Endothelial cell of umbilical vein (primary cell): ENCODE data around the gene CFAP77. TPM values are rescaled to one million over a fixed set of nuclear protein-coding genes. Genes with fewer than 3 reads are reported as not detected.

ENCODE experiments used
- BruUV-seq: library from RNA; stranded (reverse); fragments of 400-500 nt; replicated peaks from 2 replicates; lab custom pipeline; 2021; lab: Mats Ljungman, UMichigan
- CTCF ChIA-PET: fragments of 300-600, 350-600 bp; sonication (Branson Sonifier 250); formaldehyde crosslinking; loops from one replicate; lab custom pipeline; 2021; ENCODE audit warnings: antibody characterized with exemption, inconsistent platforms; lab: Charles Lee
- POLR2A ChIA-PET: fragments of 300-600, 350-600 bp; sonication (Branson Sonifier 250); formaldehyde crosslinking; loops from one replicate; lab custom pipeline; 2021; ENCODE audit warnings: antibody characterized with exemption, inconsistent platforms; lab: Charles Lee
- DNase-seq: peaks from one replicate; pipeline ENCODE4 v3.0.0-alpha.2; 2011; ENCODE audit warnings: low read depth, low spot score
- FAIRE-seq: peaks from 2 replicates; lab custom pipeline; 2011; peaks lifted over from hg19 to GRCh38; lab: Jason Lieb, UNC
- H2AFZ ChIP-seq: 2 replicates; pipeline ENCODE4 v1.6.0; 2012; ENCODE audit warnings: low read depth, low read length, control low read depth, inconsistent platforms
- H3K27ac ChIP-seq: 2 replicates; pipeline ENCODE4 v1.5.1; 2011; ENCODE audit warnings: low read depth, mild to moderate bottlenecking, control low read depth, low read length, moderate library complexity; ENCODE audit not compliant: insufficient read depth
- H3K27me3 ChIP-seq, 2 experiments: 2 replicates each; pipeline versions ENCODE4 v1.6.0 to v1.6.1; 2011; ENCODE audit warnings: low read length in 2 of 2, mixed read lengths in 1 of 2; ENCODE audit not compliant: control insufficient read depth in 2 of 2, insufficient read depth in 2 of 2
- H3K36me3 ChIP-seq, 2 experiments: 2 replicates in 1 of 2; 3 replicates in 1 of 2; pipeline ENCODE4 v1.5.1; 2011; ENCODE audit warnings: low read length in 2 of 2, mild to moderate bottlenecking in 1 of 2, moderate library complexity in 1 of 2; ENCODE audit not compliant: control insufficient read depth in 2 of 2, insufficient read depth in 2 of 2; ENCODE audit errors: extremely low read depth in 1 of 2
- H3K4me1 ChIP-seq: 3 replicates; pipeline ENCODE4 v1.5.1; 2011; ENCODE audit warnings: mild to moderate bottlenecking, low read length; ENCODE audit not compliant: control insufficient read depth, insufficient read depth; ENCODE audit errors: extremely low read depth
- H3K4me2 ChIP-seq: 2 replicates; pipeline ENCODE4 v1.6.1; 2011; ENCODE audit warnings: low read length, control low read depth, mixed read lengths; ENCODE audit not compliant: insufficient read depth
- H3K4me3 ChIP-seq, 3 experiments: fragments of 200-600 bp in 1 of 3; sonication (generic), shearing (Covaris generic) in 1 of 3; replicated peaks in 1 of 3; 2 replicates each; pipeline ENCODE4 v1.5.1; 2011 to 2016; ENCODE audit warnings: control low read depth in 3 of 3, low read length in 3 of 3, mild to moderate bottlenecking in 2 of 3, inconsistent platforms in 1 of 3, low read depth in 1 of 3, moderate library complexity in 1 of 3; ENCODE audit not compliant: insufficient read depth in 1 of 3
- H3K79me2 ChIP-seq: 2 replicates; pipeline ENCODE4 v1.6.0; 2012; ENCODE audit warnings: low read length, inconsistent platforms; ENCODE audit not compliant: control insufficient read depth, insufficient read depth
- H3K9ac ChIP-seq: replicated peaks from 2 replicates; pipeline ENCODE3; 2011; ENCODE audit warnings: low read length, control low read depth; ENCODE audit not compliant: insufficient read depth; ENCODE audit errors: extremely low read depth
- H3K9me1 ChIP-seq: replicated peaks from 3 replicates; pipeline ENCODE4 v1.6.0; 2011; ENCODE audit warnings: mild to moderate bottlenecking, low read length; ENCODE audit not compliant: control insufficient read depth, insufficient read depth; ENCODE audit errors: extremely low read depth
- H3K9me3 ChIP-seq: replicated peaks from 2 replicates; pipeline ENCODE4 v1.5.1; 2012; ENCODE audit warnings: low read length, inconsistent platforms; ENCODE audit not compliant: control insufficient read depth, insufficient read depth
- H4K20me1 ChIP-seq: replicated peaks from 2 replicates; pipeline ENCODE3; 2011; ENCODE audit warnings: mild to moderate bottlenecking, low read length; ENCODE audit not compliant: control insufficient read depth, insufficient read depth; ENCODE audit errors: extremely low read depth
- CTCF ChIP-seq, 2 donors: IDR thresholded peaks; 1 replicate in 1 of 2; 2 replicates in 1 of 2; pipeline ENCODE4 v1.5.1; 2011; ENCODE audit warnings: low read length in 2 of 2, mild to moderate bottlenecking in 2 of 2, moderate library complexity in 2 of 2, control low read depth in 1 of 2, inconsistent platforms in 1 of 2, low read depth in 1 of 2; ENCODE audit not compliant: insufficient read depth in 1 of 2; ENCODE audit errors: extremely low read depth in 1 of 2
- EZH2 ChIP-seq: IDR thresholded peaks from 2 replicates; pipeline ENCODE4 v1.6.1; 2012; ENCODE audit warnings: borderline replicate concordance, low read depth, mild to moderate bottlenecking, moderate library complexity, low read length, inconsistent platforms; ENCODE audit not compliant: severe bottlenecking
- FOS ChIP-seq: IDR thresholded peaks from 2 replicates; pipeline ENCODE4 v1.6.1; 2011; ENCODE audit warnings: mild to moderate bottlenecking, low read length, moderate library complexity, borderline replicate concordance; ENCODE audit not compliant: insufficient read depth
- GATA2 ChIP-seq: IDR thresholded peaks from 2 replicates; pipeline ENCODE4 v1.7.0; 2011; ENCODE audit warnings: low read depth, mild to moderate bottlenecking, moderate library complexity, mixed read lengths, low read length; ENCODE audit not compliant: insufficient read length, insufficient read depth
- JUN ChIP-seq: IDR thresholded peaks from 2 replicates; pipeline ENCODE4 v1.6.1; 2011; ENCODE audit warnings: borderline replicate concordance, low read depth; ENCODE audit not compliant: insufficient read length, insufficient read depth
- MAX ChIP-seq: IDR thresholded peaks from 2 replicates; pipeline ENCODE4 v1.6.1; 2011; ENCODE audit not compliant: insufficient read depth, insufficient read length
- MYC ChIP-seq: IDR thresholded peaks from one replicate; pipeline ENCODE4 v1.6.1; 2011; ENCODE audit warnings: mild to moderate bottlenecking, low read depth, low read length
- POLR2A ChIP-seq: IDR thresholded peaks from 2 replicates; pipeline ENCODE4 v1.6.1; 2012; ENCODE audit warnings: low read depth, mild to moderate bottlenecking, control low read depth, low read length
- POLR2AphosphoS5 ChIP-seq: IDR thresholded peaks from 2 replicates; pipeline ENCODE4 v1.6.1; 2012; ENCODE audit warnings: low read depth, mild to moderate bottlenecking, control low read depth, low read length, moderate library complexity; ENCODE audit not compliant: insufficient read depth
- dilution Hi-C: fragments of 300-500 bp; cut with MboI; formaldehyde crosslinking; loops from one replicate; pipeline ENCODE4 v1.15.0; 2019; ENCODE audit warnings: low sequenced_read_pairs; ENCODE audit not compliant: extremely low pct_ligation_motif_present
- intact Hi-C: fragments of 100-400 bp; cut with micrococcal nuclease; formaldehyde crosslinking; loops from one replicate; pipeline ENCODE4 v1.10.0; 2022
- polyA plus RNA-seq, 4 experiments: library from polyadenylated mRNA; depleted of rRNA in 3 of 4; stranded (reverse) in 3 of 4; unstranded in 1 of 4; fragments of >200 nt; gene quantifications; 2 replicates each; pipeline versions ENCODE4 v1.2.1 to v1.2.3, GENCODE V29; 2011 to 2012; ENCODE audit warnings: missing spikeins in 1 of 4
- total RNA-seq: library from RNA; stranded (reverse); gene quantifications from 2 replicates; pipeline ENCODE4 v1.2.3, GENCODE V29; 2021

The CFAP77 gene
- total and polyA plus RNA-seq, 2 donors (not counting 3 experiments of a cell fraction or from before 2014, with no cell fraction given) = not detected

- no peaks in the 10 kb centered on the region for H3K36me3 ChIP-seq
- POLR2A ChIA-PET = no interaction called here
- BruUV-seq = no TSS peak
- intact Hi-C loops = loop anchor here (2.0 kb wide), 2 partner anchors 35 to 41 kb away; partner anchors contain the start of gene BARHL1
- CTCF ChIA-PET = interaction anchor here (0.8 to 1.4 kb wide), 5 partner anchors 12 to 41 kb away, joined by 3 to 6 read pairs (median 3); no protein-coding TSS in a partner anchor
- H3K27ac ChIP-seq = peak overlapping the region; percentile 45
- H3K4me1 ChIP-seq = peaks cover 14% of the 10 kb centered on the region
- H3K27me3 ChIP-seq = peaks cover 0 to 3% of the 10 kb centered on the region in 2 experiments
- H3K79me2 ChIP-seq = no peaks in the 10 kb centered on the region
- no peak overlapping the region for H3K9ac ChIP-seq
- DNase-seq (no peak), FAIRE-seq (no peak)
- H2AFZ ChIP-seq = no peak overlapping the region
- no peak overlapping the region for H3K4me2 ChIP-seq
- no peaks in the 10 kb centered on the region for H4K20me1 ChIP-seq
- no peak overlapping the region for H3K4me3 ChIP-seq
- H3K9me1 ChIP-seq = no peaks in the 10 kb centered on the region
- no peak for TF ChIP-seq JUN
- TF ChIP-seq FOS = no peak
- TF ChIP-seq POLR2AphosphoS5 = no peak
- TF ChIP-seq MYC = no peak
- TF ChIP-seq GATA2 = no peak
- TF ChIP-seq CTCF (IDR thresholded peaks at IDR 0.05; ENCODE audit: extremely low read depth in 1 of 2, insufficient read depth in 1 of 2, low read depth in 1 of 2, low read length in 2 of 2) = no peak
- TF ChIP-seq POLR2A = no peak
- no peak for TF ChIP-seq EZH2
- TF ChIP-seq MAX = no peak
- dilution Hi-C loops = no loop called here
- H3K9me3 ChIP-seq = no peaks in the 10 kb centered on the region
These were observed 138.1 kb downstream of the CFAP77 start for GRCh38 chr9:132547976-132548730.
